ENCODE measurements around the gene FAM114A1.
"Not testable (repeated sequence)": the region's sequence is repeated elsewhere in the genome, so short reads cannot be mapped to it uniquely, and the experiment has no call there.

GRCh38 chr4:38941906-38942305, 74.3 kb downstream of the FAM114A1 start:
- TF ChIP-seq CTCF, POLR2A, POLR2AphosphoS5, EP300 (IDR thresholded peaks at IDR 0.05): not testable (repeated sequence)
